Retinal pigment epithelial cell (primary cell): Measurements from ENCODE around the gene TMEM87B.
"Not testable (repeated sequence)": the region's sequence is repeated elsewhere in the genome, so short reads cannot be mapped to it uniquely, and the experiment has no call there.

ENCODE experiments used
- DNase-seq: peaks from one replicate; pipeline ENCODE4 v3.0.0-alpha.2; 2010; ENCODE audit warnings: low read depth
- H3K4me3 ChIP-seq: 2 replicates; pipeline ENCODE4 v1.5.1; 2011; ENCODE audit warnings: mild to moderate bottlenecking, low read length, control low read depth, moderate library complexity
- CTCF ChIP-seq: conservative IDR thresholded peaks from 2 replicates; pipeline ENCODE4 v1.5.1; 2011; ENCODE audit warnings: low read depth, low read length, control low read depth, inconsistent platforms

TMEM87B gene

GRCh38 chr2:112096098-112096497 lies 41.0 kb downstream of the TMEM87B start:
- TF ChIP-seq CTCF = no peak
- DNase-seq = no peak
- no peak overlapping the region for H3K4me3 ChIP-seq

- no peak for DNase-seq
- no peak overlapping the region for H3K4me3 ChIP-seq
- no peak for TF ChIP-seq CTCF
Measured at GRCh38 chr2:112108178-112108832, 53.2 kb downstream of the TMEM87B start.

- no peak overlapping the region for H3K4me3 ChIP-seq
- DNase-seq = no peak
- TF ChIP-seq CTCF = no peak
Measured at GRCh38 chr2:112109278-112109677, 54.2 kb downstream of the TMEM87B start.

GRCh38 chr2:112110966-112111365 lies 55.9 kb downstream of the TMEM87B start:
- no peak overlapping the region for H3K4me3 ChIP-seq
- no peak for DNase-seq
- TF ChIP-seq CTCF = no peak

GRCh38 chr2:112113354-112113753 lies 58.3 kb downstream of the TMEM87B start:
- not testable (repeated sequence) for H3K4me3 ChIP-seq

GRCh38 chr2:112118148-112118547 lies 63.1 kb downstream of the TMEM87B start:
- TF ChIP-seq CTCF = no peak
- no peak for DNase-seq
- no peak overlapping the region for H3K4me3 ChIP-seq

More at GRCh38 chr2:112113354-112113753, 58.3 kb downstream of the TMEM87B start:
- DNase-seq = not testable (repeated sequence)

- TF ChIP-seq CTCF = peak; percentile 61
- no peak overlapping the region for H3K4me3 ChIP-seq
- DNase-seq = peak; percentile 12
Measured at GRCh38 chr2:112121682-112122254, 66.7 kb downstream of the TMEM87B start.
